Measurements from ENCODE around the gene CCDC197.

DNA sequence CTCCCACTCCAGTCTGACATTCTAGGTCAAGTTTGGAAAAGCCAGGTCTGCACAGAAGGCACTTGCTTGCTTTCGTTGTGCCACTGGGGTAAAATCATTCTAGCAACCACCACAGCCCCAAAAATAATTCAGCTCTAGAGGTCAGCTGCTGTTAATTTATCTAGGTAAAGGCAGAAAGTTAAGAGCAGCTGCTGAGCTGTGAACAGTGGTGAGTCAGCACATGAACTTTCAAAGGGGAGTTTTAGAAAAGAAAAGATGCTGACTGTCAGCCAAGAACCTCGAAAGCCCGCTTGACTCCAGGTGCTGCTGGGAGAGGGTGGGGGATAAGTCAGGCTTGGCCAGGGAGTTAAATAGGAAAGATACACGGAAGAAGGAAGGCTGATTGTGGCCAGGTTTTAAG is 12.7 kb downstream of the CCDC197 start:
- TF ChIP-seq, protein P1, sequence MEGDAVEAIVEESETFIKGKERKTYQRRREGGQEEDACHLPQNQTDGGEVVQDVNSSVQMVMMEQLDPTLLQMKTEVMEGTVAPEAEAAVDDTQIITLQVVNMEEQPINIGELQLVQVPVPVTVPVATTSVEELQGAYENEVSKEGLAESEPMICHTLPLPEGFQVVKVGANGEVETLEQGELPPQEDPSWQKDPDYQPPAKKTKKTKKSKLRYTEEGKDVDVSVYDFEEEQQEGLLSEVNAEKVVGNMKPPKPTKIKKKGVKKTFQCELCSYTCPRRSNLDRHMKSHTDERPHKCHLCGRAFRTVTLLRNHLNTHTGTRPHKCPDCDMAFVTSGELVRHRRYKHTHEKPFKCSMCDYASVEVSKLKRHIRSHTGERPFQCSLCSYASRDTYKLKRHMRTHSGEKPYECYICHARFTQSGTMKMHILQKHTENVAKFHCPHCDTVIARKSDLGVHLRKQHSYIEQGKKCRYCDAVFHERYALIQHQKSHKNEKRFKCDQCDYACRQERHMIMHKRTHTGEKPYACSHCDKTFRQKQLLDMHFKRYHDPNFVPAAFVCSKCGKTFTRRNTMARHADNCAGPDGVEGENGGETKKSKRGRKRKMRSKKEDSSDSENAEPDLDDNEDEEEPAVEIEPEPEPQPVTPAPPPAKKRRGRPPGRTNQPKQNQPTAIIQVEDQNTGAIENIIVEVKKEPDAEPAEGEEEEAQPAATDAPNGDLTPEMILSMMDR (conservative IDR thresholded peaks at IDR 0.05): no peak
- no peak for TF ChIP-seq ZFX (IDR thresholded peaks at IDR 0.05)

All from C4-2B (cell line).